HepG2 (cell line): Measurements from ENCODE around the gene JUND. TPM values are rescaled to one million over a fixed set of nuclear protein-coding genes. Genes with fewer than 3 reads are reported as not detected.

Experiments
- GRHL1 ChIP-seq: sonication (generic); formaldehyde crosslinking; conservative IDR thresholded peaks from 2 replicates; pipeline ENCODE4 v1.8.0; 2022; ENCODE audit warnings: missing genetic modification reagents
- HOMEZ ChIP-seq: IDR thresholded peaks from 2 replicates; pipeline ENCODE4 v1.6.1; 2016; ENCODE audit warnings: low read depth
- MAZ ChIP-seq, 2 experiments: sonication (generic) in 1 of 2; formaldehyde crosslinking in 1 of 2; IDR thresholded peaks; 2 replicates each; pipeline versions ENCODE4 v1.5.0 to v1.6.1; 2012 to 2020; ENCODE audit warnings: low read depth in 2 of 2, mild to moderate bottlenecking in 2 of 2, borderline replicate concordance in 1 of 2, improper control_type of control experiment in 1 of 2, low read length in 1 of 2, missing genetic modification reagents in 1 of 2, moderate library complexity in 1 of 2
- PHF21A ChIP-seq: sonication (generic); formaldehyde crosslinking; IDR thresholded peaks from 2 replicates; pipeline ENCODE4 v1.5.0; 2020; ENCODE audit warnings: mild to moderate bottlenecking, missing genetic modification reagents
- RFX1 ChIP-seq: fragments of 450-650 bp; IDR thresholded peaks from 2 replicates; pipeline ENCODE4 v1.6.1; 2017
- ZNF577 ChIP-seq: sonication (generic); formaldehyde crosslinking; IDR thresholded peaks from 2 replicates; pipeline ENCODE4 v1.4.0; 2020; ENCODE audit warnings: mild to moderate bottlenecking, low read depth, missing genetic modification reagents, borderline replicate concordance
- ZNF780A ChIP-seq: sonication (generic); formaldehyde crosslinking; IDR thresholded peaks from 2 replicates; pipeline ENCODE4 v1.8.0; 2022; ENCODE audit warnings: mild to moderate bottlenecking, missing genetic modification reagents, moderate library complexity
- ZNF891 ChIP-seq: sonication (generic); formaldehyde crosslinking; IDR thresholded peaks from 2 replicates; pipeline ENCODE4 v1.5.0; 2020; ENCODE audit warnings: mild to moderate bottlenecking, missing genetic modification reagents
- ZSCAN22 ChIP-seq: sonication (generic); formaldehyde crosslinking; IDR thresholded peaks from 2 replicates; pipeline ENCODE4 v1.4.0; 2020; ENCODE audit warnings: mild to moderate bottlenecking, missing genetic modification reagents
- ZSCAN30 ChIP-seq: sonication (generic); formaldehyde crosslinking; IDR thresholded peaks from 2 replicates; pipeline ENCODE4 v1.5.0; 2020; ENCODE audit warnings: mild to moderate bottlenecking, missing genetic modification reagents
- polyA plus RNA-seq, 8 experiments: library from polyadenylated mRNA; depleted of rRNA in 3 of 8; stranded (reverse) in 7 of 8; unstranded in 1 of 8; fragments of >200 nt; fragmentation: Illumina TruSeq in 4 of 8; extraction: Trizol in 4 of 8; gene quantifications; 2 replicates each; pipeline versions ENCODE4 v1.2.1 to v1.2.3, GENCODE V29; 2011 to 2016; ENCODE audit warnings: low read depth in 4 of 8, missing spikeins in 1 of 8, mixed read lengths in 1 of 8; ENCODE audit not compliant: insufficient read depth in 1 of 8
- total RNA-seq, 5 experiments: library from RNA; depleted of rRNA; stranded (reverse); fragments of >200 nt; fragmentation: Illumina TruSeq; extraction: Trizol; gene quantifications; 2 replicates each; pipeline ENCODE4 v1.2.3, GENCODE V29; 2016; ENCODE audit warnings: low read depth in 1 of 5
- TF ChIP-seq, protein P1 (sequence below): sonication (generic); formaldehyde crosslinking; IDR thresholded peaks from 2 replicates; pipeline ENCODE4 v1.5.1; 2020; ENCODE audit warnings: mild to moderate bottlenecking, missing genetic modification reagents, borderline replicate concordance
- TF ChIP-seq, protein P2 (sequence below): sonication (generic); formaldehyde crosslinking; IDR thresholded peaks from 2 replicates; pipeline ENCODE4 v1.5.0; 2020; ENCODE audit warnings: mild to moderate bottlenecking, missing genetic modification reagents

JUND gene
- total and polyA plus RNA-seq, 2 of the 13 experiments (the other 11 are each of a cell fraction or from before 2014, with no cell fraction given), result 41.2 to 59.8 TPM

- TF ChIP-seq ZNF577 (CRISPR knock-in tag) (no peak), ZNF891 (CRISPR knock-in tag) (no peak), HOMEZ (no peak), RFX1 (no peak), PHF21A (CRISPR knock-in tag) (peak; percentile 69; the same call in 1 of the 2 replicates), ZNF780A (CRISPR knock-in tag) (no peak), MAZ (IDR thresholded peaks at IDR 0.05; ENCODE audit: borderline replicate concordance, low read depth, low read length) (peak; percentile 81), MAZ (CRISPR knock-in tag; IDR thresholded peaks at IDR 0.05; ENCODE audit: low read depth) (peak; percentile 93), ZSCAN30 (CRISPR knock-in tag) (no peak), ZSCAN22 (CRISPR knock-in tag) (peak; percentile 63; the same call in 1 of the 2 replicates), GRHL1 (CRISPR knock-in tag) (no peak)
- TF ChIP-seq, protein P1, sequence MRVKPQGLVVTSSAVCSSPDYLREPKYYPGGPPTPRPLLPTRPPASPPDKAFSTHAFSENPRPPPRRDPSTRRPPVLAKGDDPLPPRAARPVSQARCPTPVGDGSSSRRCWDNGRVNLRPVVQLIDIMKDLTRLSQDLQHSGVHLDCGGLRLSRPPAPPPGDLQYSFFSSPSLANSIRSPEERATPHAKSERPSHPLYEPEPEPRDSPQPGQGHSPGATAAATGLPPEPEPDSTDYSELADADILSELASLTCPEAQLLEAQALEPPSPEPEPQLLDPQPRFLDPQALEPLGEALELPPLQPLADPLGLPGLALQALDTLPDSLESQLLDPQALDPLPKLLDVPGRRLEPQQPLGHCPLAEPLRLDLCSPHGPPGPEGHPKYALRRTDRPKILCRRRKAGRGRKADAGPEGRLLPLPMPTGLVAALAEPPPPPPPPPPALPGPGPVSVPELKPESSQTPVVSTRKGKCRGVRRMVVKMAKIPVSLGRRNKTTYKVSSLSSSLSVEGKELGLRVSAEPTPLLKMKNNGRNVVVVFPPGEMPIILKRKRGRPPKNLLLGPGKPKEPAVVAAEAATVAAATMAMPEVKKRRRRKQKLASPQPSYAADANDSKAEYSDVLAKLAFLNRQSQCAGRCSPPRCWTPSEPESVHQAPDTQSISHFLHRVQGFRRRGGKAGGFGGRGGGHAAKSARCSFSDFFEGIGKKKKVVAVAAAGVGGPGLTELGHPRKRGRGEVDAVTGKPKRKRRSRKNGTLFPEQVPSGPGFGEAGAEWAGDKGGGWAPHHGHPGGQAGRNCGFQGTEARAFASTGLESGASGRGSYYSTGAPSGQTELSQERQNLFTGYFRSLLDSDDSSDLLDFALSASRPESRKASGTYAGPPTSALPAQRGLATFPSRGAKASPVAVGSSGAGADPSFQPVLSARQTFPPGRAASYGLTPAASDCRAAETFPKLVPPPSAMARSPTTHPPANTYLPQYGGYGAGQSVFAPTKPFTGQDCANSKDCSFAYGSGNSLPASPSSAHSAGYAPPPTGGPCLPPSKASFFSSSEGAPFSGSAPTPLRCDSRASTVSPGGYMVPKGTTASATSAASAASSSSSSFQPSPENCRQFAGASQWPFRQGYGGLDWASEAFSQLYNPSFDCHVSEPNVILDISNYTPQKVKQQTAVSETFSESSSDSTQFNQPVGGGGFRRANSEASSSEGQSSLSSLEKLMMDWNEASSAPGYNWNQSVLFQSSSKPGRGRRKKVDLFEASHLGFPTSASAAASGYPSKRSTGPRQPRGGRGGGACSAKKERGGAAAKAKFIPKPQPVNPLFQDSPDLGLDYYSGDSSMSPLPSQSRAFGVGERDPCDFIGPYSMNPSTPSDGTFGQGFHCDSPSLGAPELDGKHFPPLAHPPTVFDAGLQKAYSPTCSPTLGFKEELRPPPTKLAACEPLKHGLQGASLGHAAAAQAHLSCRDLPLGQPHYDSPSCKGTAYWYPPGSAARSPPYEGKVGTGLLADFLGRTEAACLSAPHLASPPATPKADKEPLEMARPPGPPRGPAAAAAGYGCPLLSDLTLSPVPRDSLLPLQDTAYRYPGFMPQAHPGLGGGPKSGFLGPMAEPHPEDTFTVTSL (CRISPR knock-in tag), result no peak; the same call in 1 of the 2 replicates
- TF ChIP-seq, protein P2, sequence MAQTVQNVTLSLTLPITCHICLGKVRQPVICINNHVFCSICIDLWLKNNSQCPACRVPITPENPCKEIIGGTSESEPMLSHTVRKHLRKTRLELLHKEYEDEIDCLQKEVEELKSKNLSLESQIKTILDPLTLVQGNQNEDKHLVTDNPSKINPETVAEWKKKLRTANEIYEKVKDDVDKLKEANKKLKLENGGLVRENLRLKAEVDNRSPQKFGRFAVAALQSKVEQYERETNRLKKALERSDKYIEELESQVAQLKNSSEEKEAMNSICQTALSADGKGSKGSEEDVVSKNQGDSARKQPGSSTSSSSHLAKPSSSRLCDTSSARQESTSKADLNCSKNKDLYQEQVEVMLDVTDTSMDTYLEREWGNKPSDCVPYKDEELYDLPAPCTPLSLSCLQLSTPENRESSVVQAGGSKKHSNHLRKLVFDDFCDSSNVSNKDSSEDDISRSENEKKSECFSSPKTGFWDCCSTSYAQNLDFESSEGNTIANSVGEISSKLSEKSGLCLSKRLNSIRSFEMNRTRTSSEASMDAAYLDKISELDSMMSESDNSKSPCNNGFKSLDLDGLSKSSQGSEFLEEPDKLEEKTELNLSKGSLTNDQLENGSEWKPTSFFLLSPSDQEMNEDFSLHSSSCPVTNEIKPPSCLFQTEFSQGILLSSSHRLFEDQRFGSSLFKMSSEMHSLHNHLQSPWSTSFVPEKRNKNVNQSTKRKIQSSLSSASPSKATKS (CRISPR knock-in tag), result no peak; the same call in 1 of the 2 replicates
These were observed 23.3 kb upstream of the JUND start (continued) for GRCh38 chr19:18304458-18305310.
